ENCODE data around the gene LRIG3. TPM values are rescaled to one million over a fixed set of nuclear protein-coding genes. Genes with fewer than 3 reads are reported as not detected.

Gene LRIG3
- total and polyA plus RNA-seq, 2 of the 8 experiments (the other 6 are each of a cell fraction or from before 2014, with no cell fraction given): 6.5 to 9.1 TPM

DNA sequence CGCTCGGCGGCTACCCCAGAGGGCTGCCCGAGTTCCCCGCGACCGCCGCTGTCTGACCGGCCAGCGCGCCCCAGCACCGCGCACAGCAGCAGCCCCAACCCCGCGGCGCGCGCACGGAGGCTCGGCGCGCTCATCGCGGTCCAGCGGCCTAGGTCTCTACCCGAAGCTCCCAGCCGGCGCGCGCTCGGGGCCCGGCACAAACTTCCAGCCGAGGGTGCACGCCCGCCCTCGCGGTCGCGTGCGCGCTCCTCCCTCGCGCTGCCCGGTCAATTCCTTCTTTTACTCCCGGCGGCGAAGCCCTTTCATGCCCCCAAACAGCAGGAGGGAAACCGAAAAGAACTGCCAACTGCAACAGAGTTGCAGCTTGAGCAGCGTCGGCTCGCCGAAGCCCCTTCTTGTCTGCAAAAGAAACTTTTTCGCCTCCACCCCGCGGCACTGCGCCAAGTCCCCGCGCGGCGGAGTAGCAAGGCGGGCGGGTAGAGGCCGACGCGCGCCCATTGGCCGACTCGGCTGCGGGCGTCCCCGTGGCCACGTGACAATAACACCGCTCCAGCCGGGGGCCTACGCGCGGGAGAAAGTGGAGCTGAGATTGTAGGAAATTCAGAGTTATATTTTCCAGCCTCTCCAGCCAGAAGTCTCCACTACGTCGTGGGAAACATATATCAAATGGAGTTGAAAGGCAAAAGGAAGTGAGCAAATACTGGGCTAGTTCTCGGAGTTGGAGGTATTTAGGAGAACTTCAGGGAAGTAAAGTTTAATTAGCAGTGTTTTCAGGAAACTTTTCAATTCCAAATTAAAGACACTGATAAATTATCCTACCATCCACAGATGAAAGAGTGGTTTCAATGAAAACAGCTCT is at the start of gene LRIG3 (continued):
- TF ChIP-seq CHD2 (IDR thresholded peaks at IDR 0.05; ENCODE audit: low read length) (no peak), SIX5 (IDR thresholded peaks at IDR 0.05; ENCODE audit: low read depth, low read length) (no peak), KDM4A (IDR thresholded peaks at IDR 0.05; ENCODE audit: low read depth, low read length, severe bottlenecking) (peak; percentile 88), KDM5A (IDR thresholded peaks at IDR 0.05; ENCODE audit: low read length) (no peak), CBX5 (IDR thresholded peaks at IDR 0.05; ENCODE audit: low read depth, low read length) (no peak), PHF8 (conservative IDR thresholded peaks at IDR 0.05; ENCODE audit: low read depth, low read length) (0 out of 2 replicates have a peak, but pooled peaks have one; percentile 46), USF2 (IDR thresholded peaks at IDR 0.05; ENCODE audit: low read length) (peak; percentile 73), TAF1 (IDR thresholded peaks at IDR 0.05; ENCODE audit: low read depth, low read length) (peak; percentile 58; the same call in 1 of the 2 replicates), SP4 (IDR thresholded peaks at IDR 0.05; ENCODE audit: low read length) (no peak), SRF (IDR thresholded peaks at IDR 0.05; ENCODE audit: low read depth, low read length) (no peak), GTF2F1 (IDR thresholded peaks at IDR 0.05; ENCODE audit: borderline replicate concordance, low read depth, low read length) (no peak), POU5F1 (IDR thresholded peaks at IDR 0.05; ENCODE audit: low read depth, low read length) (no peak), TBP (IDR thresholded peaks at IDR 0.05; ENCODE audit: low read depth, low read length) (peak; percentile 62), SP2 (IDR thresholded peaks at IDR 0.05; ENCODE audit: low read length) (no peak), KDM1A (IDR thresholded peaks at IDR 0.05; ENCODE audit: borderline replicate concordance, low read length) (no peak)
- TF ChIP-seq, protein P1, sequence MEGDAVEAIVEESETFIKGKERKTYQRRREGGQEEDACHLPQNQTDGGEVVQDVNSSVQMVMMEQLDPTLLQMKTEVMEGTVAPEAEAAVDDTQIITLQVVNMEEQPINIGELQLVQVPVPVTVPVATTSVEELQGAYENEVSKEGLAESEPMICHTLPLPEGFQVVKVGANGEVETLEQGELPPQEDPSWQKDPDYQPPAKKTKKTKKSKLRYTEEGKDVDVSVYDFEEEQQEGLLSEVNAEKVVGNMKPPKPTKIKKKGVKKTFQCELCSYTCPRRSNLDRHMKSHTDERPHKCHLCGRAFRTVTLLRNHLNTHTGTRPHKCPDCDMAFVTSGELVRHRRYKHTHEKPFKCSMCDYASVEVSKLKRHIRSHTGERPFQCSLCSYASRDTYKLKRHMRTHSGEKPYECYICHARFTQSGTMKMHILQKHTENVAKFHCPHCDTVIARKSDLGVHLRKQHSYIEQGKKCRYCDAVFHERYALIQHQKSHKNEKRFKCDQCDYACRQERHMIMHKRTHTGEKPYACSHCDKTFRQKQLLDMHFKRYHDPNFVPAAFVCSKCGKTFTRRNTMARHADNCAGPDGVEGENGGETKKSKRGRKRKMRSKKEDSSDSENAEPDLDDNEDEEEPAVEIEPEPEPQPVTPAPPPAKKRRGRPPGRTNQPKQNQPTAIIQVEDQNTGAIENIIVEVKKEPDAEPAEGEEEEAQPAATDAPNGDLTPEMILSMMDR (IDR thresholded peaks at IDR 0.05; ENCODE audit: control extremely low read depth in 1 of 3, insufficient read depth in 1 of 3, low read depth in 1 of 3, low read length in 3 of 3): peak in 1 of 3 experiments; percentile 14; a peak in 1 of 4 replicates
- TF ChIP-seq, protein P2, sequence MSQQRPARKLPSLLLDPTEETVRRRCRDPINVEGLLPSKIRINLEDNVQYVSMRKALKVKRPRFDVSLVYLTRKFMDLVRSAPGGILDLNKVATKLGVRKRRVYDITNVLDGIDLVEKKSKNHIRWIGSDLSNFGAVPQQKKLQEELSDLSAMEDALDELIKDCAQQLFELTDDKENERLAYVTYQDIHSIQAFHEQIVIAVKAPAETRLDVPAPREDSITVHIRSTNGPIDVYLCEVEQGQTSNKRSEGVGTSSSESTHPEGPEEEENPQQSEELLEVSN (IDR thresholded peaks at IDR 0.05): peak; percentile 95
- TF ChIP-seq, protein P3, sequence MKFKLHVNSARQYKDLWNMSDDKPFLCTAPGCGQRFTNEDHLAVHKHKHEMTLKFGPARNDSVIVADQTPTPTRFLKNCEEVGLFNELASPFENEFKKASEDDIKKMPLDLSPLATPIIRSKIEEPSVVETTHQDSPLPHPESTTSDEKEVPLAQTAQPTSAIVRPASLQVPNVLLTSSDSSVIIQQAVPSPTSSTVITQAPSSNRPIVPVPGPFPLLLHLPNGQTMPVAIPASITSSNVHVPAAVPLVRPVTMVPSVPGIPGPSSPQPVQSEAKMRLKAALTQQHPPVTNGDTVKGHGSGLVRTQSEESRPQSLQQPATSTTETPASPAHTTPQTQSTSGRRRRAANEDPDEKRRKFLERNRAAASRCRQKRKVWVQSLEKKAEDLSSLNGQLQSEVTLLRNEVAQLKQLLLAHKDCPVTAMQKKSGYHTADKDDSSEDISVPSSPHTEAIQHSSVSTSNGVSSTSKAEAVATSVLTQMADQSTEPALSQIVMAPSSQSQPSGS (IDR thresholded peaks at IDR 0.05; ENCODE audit: low read length): no peak
